HG03280 (cell line): ENCODE data around the gene NCL.
"Not testable (repeated sequence)": the region's sequence is repeated elsewhere in the genome, so short reads cannot be mapped to it uniquely, and the experiment has no call there.

Experiments
- ATAC-seq: cut with Tn5 transposase; IDR thresholded peaks from one replicate; pipeline ENCODE4 v1.9.1; 2021; ENCODE audit warnings: mild to moderate bottlenecking, moderate library complexity; ENCODE audit not compliant: unreplicated experiment

The NCL gene

GRCh38 chr2:231467613-231468530, 3.6 kb upstream of the NCL start:
- no peak for ATAC-seq

- ATAC-seq: no peak
Observed at GRCh38 chr2:231467016-231467545, 2.8 kb upstream of the NCL start.

GRCh38 chr2:231464576-231465540, 574 bp upstream of the NCL start:
- ATAC-seq: no peak

- no peak for ATAC-seq
Observed at GRCh38 chr2:231462729-231463465, 1.4 kb downstream of the NCL start.

- no peak for ATAC-seq
Observed at GRCh38 chr2:231461516-231461971, 2.7 kb downstream of the NCL start.

GRCh38 chr2:231460841-231461240, 3.4 kb downstream of the NCL start:
- not testable (repeated sequence) for ATAC-seq

- no peak for ATAC-seq
Observed at GRCh38 chr2:231460073-231460835, 4.0 kb downstream of the NCL start.

- ATAC-seq: no peak
Observed at GRCh38 chr2:231458368-231458767, 5.9 kb downstream of the NCL start.

- ATAC-seq: no peak
Observed at GRCh38 chr2:231457101-231457500, 7.2 kb downstream of the NCL start.

- ATAC-seq: no peak
Observed at GRCh38 chr2:231456295-231457004, 7.8 kb downstream of the NCL start.

GRCh38 chr2:231455890-231456289, 8.4 kb downstream of the NCL start:
- no peak for ATAC-seq

GRCh38 chr2:231455222-231455621, 9.1 kb downstream of the NCL start:
- no peak for ATAC-seq

GRCh38 chr2:231454361-231454791, 9.9 kb downstream of the NCL start:
- ATAC-seq: no peak

- ATAC-seq: no peak
Observed at GRCh38 chr2:231452799-231453508, 11.3 kb downstream of the NCL start.

GRCh38 chr2:231450548-231450989, 13.7 kb downstream of the NCL start:
- no peak for ATAC-seq

- no peak for ATAC-seq
Observed at GRCh38 chr2:231449503-231450054, 14.7 kb downstream of the NCL start.

- ATAC-seq: no peak
Observed at GRCh38 chr2:231436957-231437356, 27.3 kb downstream of the NCL start.

- no peak for ATAC-seq
Observed at GRCh38 chr2:231433990-231434389, 30.3 kb downstream of the NCL start.
